HG03280 (cell line): ENCODE measurements around the gene MAN1A1.
"Not testable (repeated sequence)": the region's sequence is repeated elsewhere in the genome, so short reads cannot be mapped to it uniquely, and the experiment has no call there.

Experiments used
- ATAC-seq: cut with Tn5 transposase; IDR thresholded peaks from one replicate; pipeline ENCODE4 v1.9.1; 2021; ENCODE audit warnings: mild to moderate bottlenecking, moderate library complexity; ENCODE audit not compliant: unreplicated experiment

Gene MAN1A1

GRCh38 chr6:119174879-119175817 is 174.4 kb downstream of the MAN1A1 start:
- ATAC-seq, result no peak

DNA sequence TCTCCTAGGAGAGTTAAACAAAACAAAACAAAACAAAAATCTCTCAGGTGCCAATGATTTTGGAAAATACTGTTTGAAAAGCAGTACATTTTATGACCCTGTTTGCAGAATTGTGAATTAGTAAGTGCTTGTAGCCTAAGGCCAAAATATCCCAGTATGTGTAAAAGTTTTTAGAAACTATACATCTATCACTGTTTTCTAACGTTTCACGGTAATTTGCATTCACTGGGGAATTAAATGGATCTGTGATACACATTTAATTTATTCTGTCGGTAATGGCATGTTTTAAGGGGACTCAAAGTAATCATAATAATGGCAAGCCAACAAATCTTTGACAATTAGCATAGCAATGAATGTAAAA is 175.5 kb downstream of the MAN1A1 start:
- no peak for ATAC-seq

DNA sequence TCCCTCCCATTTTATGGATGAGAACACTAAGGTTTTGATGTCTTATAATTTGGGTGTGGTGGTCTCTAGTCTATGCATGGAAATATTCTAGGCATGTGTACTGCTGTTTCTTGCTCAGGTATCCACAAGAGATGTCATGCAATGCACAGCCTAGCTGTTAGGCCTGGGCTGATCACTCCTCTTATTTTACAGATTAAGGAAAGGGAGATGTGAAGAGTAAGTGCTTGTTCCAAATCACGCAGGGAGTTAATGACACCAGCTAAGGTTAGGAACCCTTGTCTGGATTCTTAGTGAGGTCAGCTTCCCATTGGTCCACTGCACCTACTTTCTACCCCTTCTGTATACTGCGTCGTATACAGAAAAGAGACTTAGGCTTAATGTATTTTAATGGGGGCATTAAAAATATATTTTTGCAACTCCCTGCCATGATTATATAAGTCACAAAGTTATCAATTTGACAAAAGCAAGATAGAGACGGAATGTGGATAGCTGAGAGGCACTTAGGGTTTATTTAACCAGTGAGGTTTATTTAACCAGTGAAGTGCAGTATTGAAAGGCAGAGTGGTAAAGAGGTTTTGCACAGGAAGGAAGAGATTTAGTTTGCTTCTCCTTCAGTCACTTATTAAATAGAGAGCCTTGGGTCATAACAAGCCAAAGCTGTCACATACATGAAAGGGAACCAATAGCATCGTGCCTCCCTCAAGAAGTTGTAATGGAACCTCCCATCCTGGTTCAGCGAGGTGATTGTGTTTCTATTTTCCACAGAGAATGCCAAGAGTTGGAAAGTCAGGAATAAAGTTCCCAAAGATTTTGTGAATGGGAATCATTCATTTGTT is 176.1 kb downstream of the MAN1A1 start:
- no peak for ATAC-seq

- no peak for ATAC-seq
Measured at GRCh38 chr6:119172824-119173223, 176.7 kb downstream of the MAN1A1 start.

GRCh38 chr6:119171864-119172588 is 177.5 kb downstream of the MAN1A1 start:
- peak; percentile 57 for ATAC-seq

DNA sequence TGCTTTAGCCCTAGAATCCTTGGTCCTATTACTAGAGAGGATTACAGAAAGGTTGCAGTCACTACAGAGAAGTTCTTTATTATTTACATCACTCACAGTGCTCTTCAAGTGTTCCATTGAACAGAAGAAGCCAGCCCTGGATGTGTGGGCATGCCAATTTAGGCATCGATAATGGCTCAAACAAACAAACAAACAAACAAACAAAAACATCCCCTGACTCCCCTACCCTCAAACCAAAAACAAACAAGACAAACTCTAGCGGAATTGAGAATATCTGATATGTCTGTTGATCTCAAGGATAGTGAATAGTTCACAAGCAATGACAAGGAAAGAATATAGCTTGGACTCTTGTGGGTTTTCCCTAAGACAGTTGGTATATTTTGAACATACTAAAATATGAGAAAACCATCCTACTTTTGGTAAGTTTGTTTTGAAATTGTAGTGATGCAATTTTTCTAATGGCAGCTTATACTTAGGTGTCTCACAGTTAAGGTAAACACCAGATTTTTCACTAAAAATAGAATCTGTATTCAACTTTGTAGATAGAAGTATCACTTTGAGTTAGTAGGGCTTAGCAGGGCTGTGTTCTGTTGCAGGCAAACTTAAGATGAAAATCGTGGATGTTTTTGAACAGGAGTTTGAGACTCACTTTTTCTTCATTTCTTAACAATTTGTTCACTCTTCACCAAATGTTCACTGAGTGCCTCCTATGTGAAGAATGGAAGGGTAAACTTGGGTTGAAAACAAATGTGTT is 178.3 kb downstream of the MAN1A1 start:
- no peak for ATAC-seq

- no peak for ATAC-seq
Measured at GRCh38 chr6:119170447-119171087, 179.0 kb downstream of the MAN1A1 start.

- ATAC-seq, result no peak
Measured at GRCh38 chr6:119170103-119170446, 179.5 kb downstream of the MAN1A1 start.

DNA sequence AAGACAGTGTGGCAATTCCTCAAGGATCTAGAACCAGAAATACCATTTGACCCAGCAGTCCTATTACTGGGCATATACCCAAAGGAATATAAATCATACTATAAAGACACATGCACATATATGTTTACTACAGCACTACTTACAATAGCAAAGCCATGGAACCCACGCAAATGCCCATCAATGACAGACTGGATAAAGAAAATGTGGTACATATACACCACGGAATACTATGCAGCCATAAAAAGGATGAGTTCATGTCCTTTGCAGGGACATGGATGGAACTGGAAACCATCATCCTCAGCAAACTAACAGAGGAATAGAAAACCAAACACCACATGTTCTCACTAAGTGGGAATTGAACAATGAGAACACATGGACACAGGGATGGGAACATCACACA is 180.2 kb downstream of the MAN1A1 start:
- ATAC-seq, result not testable (repeated sequence)

- no peak for ATAC-seq
Measured at GRCh38 chr6:119166024-119166784, 183.4 kb downstream of the MAN1A1 start.

DNA sequence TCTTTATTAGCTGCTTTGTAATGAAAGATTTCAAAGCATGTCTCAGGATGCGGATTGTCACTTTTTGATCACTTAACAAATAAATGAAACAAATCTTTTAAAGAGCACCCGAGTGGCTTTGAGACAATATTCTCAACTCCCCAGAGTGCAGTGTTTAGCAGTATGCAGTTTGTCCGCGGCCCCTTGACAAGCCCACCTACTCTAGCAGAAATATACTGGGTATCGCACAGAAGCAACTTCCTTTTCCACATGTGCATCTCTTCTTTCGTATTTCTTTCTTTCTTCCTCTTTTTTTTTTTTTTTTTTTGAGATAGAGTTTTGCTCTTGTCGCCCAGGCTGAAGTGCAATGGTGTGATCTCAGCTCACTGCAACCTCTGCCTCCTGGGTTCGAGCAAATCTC is 186.6 kb downstream of the MAN1A1 start:
- no peak for ATAC-seq

DNA sequence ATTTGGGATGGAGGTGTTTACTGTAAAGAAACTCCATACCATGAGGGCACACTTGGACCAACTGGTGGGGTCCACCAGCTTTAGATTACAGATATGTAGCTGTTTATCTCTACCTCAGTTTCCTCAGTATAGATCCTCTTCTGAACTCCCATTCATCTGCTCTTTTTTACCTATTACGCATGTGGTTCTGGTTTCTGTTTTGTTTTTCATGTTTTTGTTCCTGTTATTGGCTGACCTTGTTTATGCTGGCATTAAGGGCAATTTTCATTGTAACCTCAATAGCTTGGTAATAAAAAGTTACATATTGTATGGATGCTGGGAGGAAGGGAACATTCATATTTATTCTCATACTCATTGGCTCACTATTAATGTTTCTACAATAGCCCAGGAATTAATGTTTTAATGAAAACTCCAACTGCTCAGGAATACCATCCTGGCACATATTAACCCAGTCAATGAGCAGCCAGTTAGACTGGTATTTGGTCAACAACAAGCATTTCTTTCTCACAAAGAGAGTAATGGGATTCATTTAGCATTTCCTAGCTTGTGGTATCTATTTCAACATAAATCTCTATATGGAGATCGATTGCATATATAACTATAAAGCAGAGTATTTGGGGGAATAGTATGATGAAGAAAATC is 187.3 kb downstream of the MAN1A1 start:
- ATAC-seq, result peak; percentile 72

DNA sequence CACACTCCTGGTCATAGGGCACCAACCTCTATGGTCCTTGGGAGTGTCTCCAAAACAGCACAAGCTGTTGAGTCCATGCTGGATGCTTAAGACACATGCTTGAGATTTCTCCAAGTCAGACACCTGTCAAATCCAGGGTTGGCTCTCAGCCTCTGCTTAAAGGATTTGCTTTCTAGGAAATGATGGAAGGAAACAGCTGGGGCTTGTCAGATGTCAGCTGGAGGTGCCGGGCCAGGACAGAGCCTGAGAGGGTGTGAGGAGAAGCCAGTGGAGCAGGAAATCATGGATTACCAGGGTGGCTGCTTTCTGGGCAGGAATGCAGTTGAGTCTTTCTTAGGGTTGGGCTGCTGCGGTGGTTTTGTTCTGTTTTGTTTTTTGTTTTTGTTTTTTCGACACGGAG is 188.1 kb downstream of the MAN1A1 start:
- ATAC-seq, result no peak

DNA sequence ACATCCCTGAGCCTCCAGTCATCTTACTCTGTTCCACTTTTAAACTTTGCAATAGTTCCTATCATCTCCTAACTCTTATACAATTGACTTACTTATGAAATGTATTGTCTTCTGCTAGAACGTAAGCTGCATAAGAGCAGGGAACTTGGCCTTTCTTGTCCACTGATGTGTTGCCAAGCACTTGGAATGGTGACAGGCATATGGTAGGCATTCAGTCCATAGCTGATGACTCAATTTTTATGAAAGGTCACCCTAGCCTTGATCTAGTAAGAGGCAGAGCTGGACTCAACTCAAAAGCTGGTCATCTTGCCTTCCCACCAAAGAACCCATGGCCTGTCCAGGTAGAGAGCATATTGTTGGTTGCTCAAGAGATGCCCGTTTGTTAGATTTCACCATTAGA is 188.7 kb downstream of the MAN1A1 start:
- ATAC-seq, result no peak

GRCh38 chr6:119158057-119158848 is 191.3 kb downstream of the MAN1A1 start:
- no peak for ATAC-seq

- no peak for ATAC-seq
Measured at GRCh38 chr6:119157506-119157815, 192.1 kb downstream of the MAN1A1 start.

DNA sequence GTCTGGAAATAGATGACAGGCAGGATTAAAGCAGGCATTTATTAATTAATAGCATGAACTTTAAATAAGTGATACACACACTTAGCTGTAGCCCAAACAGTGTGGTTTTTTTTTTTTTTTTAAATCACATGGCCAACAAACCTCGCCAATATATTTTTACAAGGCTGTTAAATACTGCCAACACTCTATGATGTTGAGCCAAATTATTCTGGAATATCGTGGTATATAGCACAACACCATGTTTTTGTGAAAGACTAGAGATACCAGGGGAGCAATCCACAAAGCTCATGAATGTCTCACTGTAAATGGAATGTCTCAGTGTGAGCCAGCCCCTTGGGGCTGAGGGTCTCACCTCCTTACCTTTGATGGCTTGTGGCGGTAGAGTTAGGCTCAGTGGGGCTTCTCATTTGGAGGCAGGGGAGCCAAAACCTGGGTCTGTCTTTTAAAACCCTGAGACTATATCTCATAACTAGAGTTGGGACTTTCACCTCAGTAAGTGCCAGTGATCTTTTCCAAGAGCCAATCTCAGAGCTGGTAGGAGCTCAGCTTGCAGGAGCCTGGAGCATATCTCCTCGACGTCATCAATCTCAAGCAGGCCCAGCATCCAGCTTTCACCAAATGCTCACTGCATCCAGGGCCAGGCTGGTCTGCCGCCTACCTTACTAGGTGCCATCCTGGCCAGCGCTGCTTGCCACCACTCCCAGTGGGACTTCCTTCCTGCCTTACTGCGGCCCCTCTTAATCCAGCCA is 192.6 kb downstream of the MAN1A1 start:
- no peak for ATAC-seq

DNA sequence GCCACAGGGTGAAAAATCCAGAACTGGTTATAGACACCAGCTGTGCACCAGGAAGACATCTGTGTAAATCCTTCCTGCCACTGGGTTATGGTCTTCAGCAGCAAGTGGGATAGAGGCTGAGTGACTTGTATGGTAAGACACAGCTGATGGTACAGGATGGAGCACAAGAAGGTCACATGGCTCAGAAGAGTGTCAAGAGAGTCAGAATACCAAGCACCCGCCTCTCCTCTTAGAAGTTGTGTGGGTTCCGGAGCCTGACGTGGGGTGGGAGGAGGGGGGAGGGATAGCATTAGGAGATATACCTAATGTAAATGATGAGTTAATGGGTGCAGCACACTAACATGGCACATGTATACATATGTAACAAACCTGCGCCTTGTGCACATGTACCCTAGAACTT is 193.5 kb downstream of the MAN1A1 start:
- ATAC-seq, result not testable (repeated sequence)
